Right cardiac atrium (tissue), 5 donors: Measurements from ENCODE around the gene PELO. TPM values are rescaled to one million over a fixed set of nuclear protein-coding genes. Genes with fewer than 3 reads are reported as not detected.

Experiments
- ATAC-seq, 2 donors: fragments of 200-7000 bp; cut with Tn5 transposase; one replicate each; pipeline versions ENCODE4 v1.8.0 to v1.9.1; 2020; ENCODE audit warnings: moderate library complexity in 2 of 2, mild to moderate bottlenecking in 1 of 2
- DNase-seq, 3 donors: peaks; one replicate each; pipeline ENCODE4 v3.0.0-alpha.2; 2020
- H3K27ac ChIP-seq: one replicate; pipeline ENCODE4 v1.5.1; 2013; ENCODE audit warnings: mild to moderate bottlenecking, low read length, control low read depth, moderate library complexity
- H3K27me3 ChIP-seq: one replicate; pipeline ENCODE4 v1.6.1; 2013; ENCODE audit not compliant: control insufficient read depth, insufficient read depth
- H3K4me1 ChIP-seq: one replicate; pipeline ENCODE4 v1.6.1; 2013; ENCODE audit warnings: low read length; ENCODE audit not compliant: control insufficient read depth, insufficient read depth
- H3K4me3 ChIP-seq: one replicate; pipeline ENCODE4 v1.5.1; 2013; ENCODE audit warnings: low read length, control low read depth
- H3K9me3 ChIP-seq: one replicate; pipeline ENCODE4 v1.6.1; 2013; ENCODE audit warnings: low read length; ENCODE audit not compliant: control insufficient read depth
- WGBS: extraction: QIAGEN DNeasy Blood & Tissue Kit; methylation state at CpG from one replicate; pipeline ENCODE4 v1.1.7; 2013; 5-methylcytosine and 5-hydroxymethylcytosine counted together
- intact Hi-C, 4 donors: fragments of 100-400 bp; cut with DNase I; formaldehyde crosslinking; loops; one replicate each; pipeline versions ENCODE4 v1.11.0 to v1.14.0; 2022 to 2023
- polyA plus RNA-seq: library from polyadenylated mRNA; stranded (reverse); fragments of 200-250 nt; gene quantifications from one replicate; pipeline ENCODE4 v1.2.3, GENCODE V29; 2013
- total RNA-seq, 4 donors: library from RNA; stranded (reverse); fragmentation: NEBNext Ultra II Directional; extraction: Animal tissue kit (Norgen Biotek cat#: 25700); gene quantifications; one replicate each; pipeline ENCODE4 v1.2.1, GENCODE V29; 2021
- donor health status: healthy with polysubstance abuse.
- donor health status: DM: no; HTN: yes; CAD: no.
- donor health status: DM: no; HTN: no; CAD: no.
- donor health status: DM: no; HTN: yes; CAD: no; lungs with severe emphysema.
- donor health status: DM: yes; HTN: yes; CAD: no.

Gene PELO
- total and polyA plus RNA-seq, 5 donors: 7.9 to 24.3 (median 19.9) TPM

DNA sequence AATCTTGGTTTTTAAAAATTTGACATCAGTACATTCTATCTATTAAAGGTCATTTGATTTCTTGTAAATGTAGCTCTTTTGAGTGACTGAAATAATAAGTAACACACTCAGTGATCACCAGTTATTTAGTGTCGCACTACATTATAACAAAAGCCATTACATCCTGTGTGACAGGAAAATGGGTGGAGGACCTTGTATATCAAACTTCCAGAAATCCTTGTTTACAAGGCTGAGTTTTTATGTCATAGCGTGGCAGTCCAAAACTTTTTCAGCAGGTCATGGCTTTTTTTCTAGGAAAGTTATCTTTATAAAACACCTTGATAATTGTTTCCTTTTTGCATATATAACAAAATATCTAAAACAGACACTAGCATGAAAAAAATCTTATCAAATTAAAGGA lies 14.4 kb upstream of the PELO start:
- no peaks in the 10 kb centered on the region for H3K27me3 ChIP-seq
- H3K9me3 ChIP-seq: no peaks in the 10 kb centered on the region
- intact Hi-C loops: no loop called here
- H3K4me3 ChIP-seq: no peak overlapping the region
- H3K27ac ChIP-seq: no peak overlapping the region
- no peaks in the 10 kb centered on the region for H3K4me1 ChIP-seq
- no peak for DNase-seq
- 66% methylated on average over 2 of the region's 2 CpGs for WGBS
- no peak for ATAC-seq

DNA sequence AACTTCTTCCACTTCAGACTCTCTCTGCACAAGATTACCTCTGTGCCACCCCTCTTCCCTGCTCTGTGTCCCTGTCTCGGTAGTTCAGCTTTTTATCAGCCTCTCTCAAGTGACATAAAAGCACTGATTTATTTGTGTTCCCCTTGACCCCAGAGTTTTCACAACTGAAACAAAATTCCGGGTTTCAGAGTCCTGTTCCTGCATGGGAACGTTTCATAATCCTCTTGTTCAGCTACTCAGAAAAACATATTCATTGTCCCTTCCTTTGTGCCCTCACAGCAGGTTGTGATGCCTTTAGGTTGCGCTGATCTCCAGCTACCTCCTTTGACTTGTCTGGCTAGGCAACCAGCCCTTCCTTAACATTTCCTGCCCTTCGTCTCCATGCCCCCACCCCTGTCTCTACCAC lies 13.7 kb upstream of the PELO start:
- DNase-seq: no peak
- H3K27ac ChIP-seq: peak overlapping the region; percentile 51
- ATAC-seq: no peak
- no peaks in the 10 kb centered on the region for H3K27me3 ChIP-seq
- 40% methylated on average over 5 of the region's 5 CpGs for WGBS
- intact Hi-C loops: no loop called here
- H3K9me3 ChIP-seq: no peaks in the 10 kb centered on the region
- no peaks in the 10 kb centered on the region for H3K4me1 ChIP-seq
- H3K4me3 ChIP-seq: no peak overlapping the region

DNA sequence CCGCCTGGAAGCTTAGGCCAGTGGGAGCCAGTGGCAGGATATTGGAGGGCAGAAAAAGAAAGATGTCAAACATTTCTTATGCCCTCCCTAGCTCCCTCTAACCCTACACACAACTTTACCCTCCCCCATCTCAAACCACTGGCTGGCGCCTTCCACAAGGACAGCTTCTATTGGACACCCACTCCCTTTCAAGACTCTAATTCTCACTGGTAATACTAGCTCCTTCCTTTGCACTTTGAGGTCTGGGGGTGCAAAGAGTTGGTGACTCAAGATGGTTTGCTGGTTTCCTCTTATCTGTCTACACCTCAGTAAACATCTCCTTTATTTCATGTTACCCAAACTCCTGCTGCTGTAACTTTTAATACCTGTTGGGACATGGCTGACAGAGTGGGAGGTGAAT lies 11.6 kb upstream of the PELO start:
- Histone ChIP-seq H3K27ac (peak overlapping the region; percentile 17), H3K4me3 (no peak overlapping the region), H3K27me3 (no peaks in the 10 kb centered on the region), H3K9me3 (no peaks in the 10 kb centered on the region), H3K4me1 (no peaks in the 10 kb centered on the region)
- no peak for ATAC-seq
- no peak for DNase-seq
- intact Hi-C loops: no loop called here
- 98% methylated on average over 2 of the region's 2 CpGs for WGBS

DNA sequence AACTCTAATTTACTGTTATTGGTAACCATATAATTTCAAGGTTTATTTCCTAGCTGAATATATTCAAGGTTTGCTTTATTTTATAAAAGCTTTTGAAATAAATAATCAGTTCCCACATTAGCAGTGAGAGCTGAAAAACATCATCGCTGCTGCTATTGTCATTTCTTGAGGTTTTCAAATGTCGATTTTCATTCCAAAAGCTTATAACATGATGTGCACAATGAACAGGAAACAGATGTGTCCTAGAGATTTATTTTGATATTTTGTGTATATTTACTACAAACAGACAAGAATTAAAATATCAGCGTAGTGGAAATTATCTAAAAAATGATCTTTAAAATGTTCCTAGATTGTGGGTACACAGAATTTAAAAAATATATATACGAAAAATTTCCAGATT lies 10.5 kb upstream of the PELO start:
- H3K4me3 ChIP-seq: no peak overlapping the region
- intact Hi-C loops: no loop called here
- H3K4me1 ChIP-seq: no peaks in the 10 kb centered on the region
- no peak for ATAC-seq
- no peaks in the 10 kb centered on the region for H3K9me3 ChIP-seq
- no peak overlapping the region for H3K27ac ChIP-seq
- H3K27me3 ChIP-seq: no peaks in the 10 kb centered on the region
- 68% methylated on average over 4 of the region's 4 CpGs for WGBS
- DNase-seq: no peak

DNA sequence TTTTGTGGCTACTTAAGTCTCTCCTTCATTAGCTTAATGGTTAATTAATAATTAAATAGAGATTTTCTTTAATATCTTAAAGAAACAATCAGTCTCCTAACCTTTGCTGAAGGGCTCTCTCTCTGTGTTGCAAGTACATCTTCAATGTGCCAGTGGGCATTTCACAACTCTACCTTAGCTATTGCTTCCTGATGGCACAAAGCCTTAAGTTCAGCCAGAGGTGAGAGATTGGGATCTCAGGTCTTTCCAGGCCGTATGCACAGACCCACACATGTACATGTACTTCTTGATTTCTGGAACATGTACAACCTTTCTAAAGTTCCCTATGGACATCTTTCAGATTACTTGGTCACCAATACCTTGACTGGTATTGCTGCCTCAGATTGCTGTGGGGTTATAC lies 8.9 kb upstream of the PELO start:
- H3K9me3 ChIP-seq: no peaks in the 10 kb centered on the region
- H3K27me3 ChIP-seq: no peaks in the 10 kb centered on the region
- H3K4me3 ChIP-seq: no peak overlapping the region
- no peaks in the 10 kb centered on the region for H3K4me1 ChIP-seq
- ATAC-seq (no peak), DNase-seq (no peak)
- WGBS: 61% methylated on average over 1 of the region's 1 CpG
- intact Hi-C loops: no loop called here
- H3K27ac ChIP-seq: no peak overlapping the region

DNA sequence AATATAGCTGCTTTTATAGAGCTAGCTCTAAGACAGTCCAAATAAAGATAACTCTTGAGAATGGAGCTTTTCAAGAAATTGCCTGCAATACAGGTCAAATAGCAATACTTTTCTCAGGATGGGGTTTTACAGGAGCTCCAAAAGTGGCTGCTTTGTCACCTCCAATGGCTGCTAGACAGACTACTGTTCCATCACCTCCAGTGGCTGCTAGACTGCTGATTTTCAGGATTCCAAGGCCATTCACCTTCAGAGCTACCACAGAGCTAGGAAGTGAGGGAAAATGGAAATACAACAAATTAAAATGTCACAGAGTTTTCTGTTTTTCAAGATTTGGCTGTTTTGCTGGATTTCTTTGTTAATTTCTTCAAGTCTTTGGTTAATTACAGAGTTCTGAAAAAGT lies 8.5 kb upstream of the PELO start:
- H3K27ac ChIP-seq: no peak overlapping the region
- no peak overlapping the region for H3K4me3 ChIP-seq
- no peaks in the 10 kb centered on the region for H3K4me1 ChIP-seq
- ATAC-seq (no peak), DNase-seq (no peak)
- no peaks in the 10 kb centered on the region for H3K27me3 ChIP-seq
- no peaks in the 10 kb centered on the region for H3K9me3 ChIP-seq
- intact Hi-C loops: no loop called here

DNA sequence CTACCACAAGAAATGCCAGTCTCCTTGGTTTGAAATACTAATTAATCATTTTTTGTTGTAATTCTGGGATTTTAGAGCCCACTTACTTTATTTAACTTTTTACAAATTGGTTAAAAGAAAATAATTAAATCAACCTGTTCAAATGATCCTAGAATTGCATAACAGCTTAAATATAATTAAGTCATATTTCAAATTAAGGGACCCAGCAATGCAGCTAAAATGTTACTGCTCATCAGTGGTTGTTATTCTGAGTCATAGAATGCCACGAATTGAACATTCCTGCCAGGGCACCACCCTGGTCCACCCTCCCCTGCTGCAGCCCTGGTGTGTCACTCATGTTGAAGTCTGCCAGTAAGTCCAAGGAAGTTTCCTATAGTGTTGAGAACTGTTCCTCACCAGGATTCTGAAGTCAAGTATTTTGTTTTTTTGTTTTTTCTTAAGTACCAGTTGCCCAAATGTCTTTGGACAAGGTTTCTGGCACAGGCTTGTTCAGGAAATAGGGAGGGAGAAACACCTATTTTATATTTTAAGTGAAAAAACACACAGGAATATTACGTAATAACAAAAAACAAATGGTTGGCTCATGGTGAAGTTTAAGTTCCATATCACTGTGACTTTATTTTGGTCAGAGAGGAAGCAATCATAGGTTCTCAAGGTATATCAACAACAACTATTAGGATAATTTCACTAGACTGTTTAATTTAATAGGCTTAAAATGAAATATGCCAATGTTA lies 4.3 kb upstream of the PELO start:
- H3K27ac ChIP-seq: no peak overlapping the region
- peak in 1 of 2 donors; percentile 49 for ATAC-seq
- WGBS: 62% methylated on average over 2 of the region's 2 CpGs

DNA sequence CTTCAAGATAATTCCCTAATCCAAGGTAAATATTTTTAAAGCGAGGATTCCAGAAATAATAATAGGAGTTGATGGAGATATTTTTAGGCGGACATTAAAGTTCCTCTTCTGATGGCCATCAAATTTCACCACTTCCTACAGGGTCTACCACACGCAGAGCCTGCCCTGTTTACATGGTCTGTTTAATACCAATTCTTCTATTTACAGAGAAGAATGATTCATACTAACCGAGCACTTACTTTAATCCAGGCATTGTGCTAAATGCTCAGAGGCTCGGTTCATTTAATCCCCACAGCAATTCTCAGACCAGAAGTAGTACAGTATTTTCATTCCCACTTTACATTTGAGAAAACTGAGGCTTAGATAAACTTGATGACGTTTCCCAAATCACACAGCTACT lies 3.0 kb upstream of the PELO start:
- H3K27ac ChIP-seq: no peak overlapping the region
- DNase-seq: no peak
- no peaks in the 10 kb centered on the region for H3K9me3 ChIP-seq
- intact Hi-C loops: loop anchor here in 3 of 4 donors (5.0 kb wide), 2 partner anchors 92 to 133 kb away; no protein-coding TSS in a partner anchor
- H3K27me3 ChIP-seq: no peaks in the 10 kb centered on the region
- no peak for ATAC-seq
- WGBS: 67% methylated on average over 6 of the region's 6 CpGs
- H3K4me1 ChIP-seq: no peaks in the 10 kb centered on the region
- no peak overlapping the region for H3K4me3 ChIP-seq

More for the DNA sequence above, 4.3 kb upstream of the PELO start:
- Histone ChIP-seq H3K4me3 (no peak overlapping the region), H3K9me3 (no peaks in the 10 kb centered on the region), H3K4me1 (no peaks in the 10 kb centered on the region), H3K27me3 (no peaks in the 10 kb centered on the region)
- intact Hi-C loops: no loop called here
- peak in 2 of 3 donors; percentile 34 to 55 for DNase-seq

DNA sequence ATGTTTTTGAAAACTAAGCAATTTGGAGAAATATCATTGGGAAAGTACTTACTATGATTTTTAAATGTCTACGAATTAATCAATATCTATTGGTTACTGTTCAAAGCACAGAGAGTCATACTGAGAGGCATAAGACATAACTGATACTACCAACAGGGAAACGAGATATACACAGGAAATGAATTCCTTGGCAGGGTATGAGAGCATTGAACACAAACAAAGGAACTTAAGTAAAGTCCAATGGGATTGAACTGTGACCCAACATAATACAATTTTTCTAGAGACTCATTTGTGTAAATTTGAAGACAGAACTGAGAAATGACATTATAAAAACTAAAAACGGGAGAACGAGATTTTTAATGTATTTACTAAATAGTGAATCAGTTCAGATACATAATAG lies 1.3 kb upstream of the PELO start:
- no peaks in the 10 kb centered on the region for H3K9me3 ChIP-seq
- H3K27me3 ChIP-seq: no peaks in the 10 kb centered on the region
- DNase-seq: no peak
- H3K4me3 ChIP-seq: no peak overlapping the region
- 36% methylated on average over 4 of the region's 4 CpGs for WGBS
- no peak for ATAC-seq
- H3K4me1 ChIP-seq: no peaks in the 10 kb centered on the region
- intact Hi-C loops: loop anchor here in 3 of 4 donors (5.0 kb wide), 2 partner anchors 94 to 131 kb away; no protein-coding TSS in a partner anchor
- no peak overlapping the region for H3K27ac ChIP-seq

DNA sequence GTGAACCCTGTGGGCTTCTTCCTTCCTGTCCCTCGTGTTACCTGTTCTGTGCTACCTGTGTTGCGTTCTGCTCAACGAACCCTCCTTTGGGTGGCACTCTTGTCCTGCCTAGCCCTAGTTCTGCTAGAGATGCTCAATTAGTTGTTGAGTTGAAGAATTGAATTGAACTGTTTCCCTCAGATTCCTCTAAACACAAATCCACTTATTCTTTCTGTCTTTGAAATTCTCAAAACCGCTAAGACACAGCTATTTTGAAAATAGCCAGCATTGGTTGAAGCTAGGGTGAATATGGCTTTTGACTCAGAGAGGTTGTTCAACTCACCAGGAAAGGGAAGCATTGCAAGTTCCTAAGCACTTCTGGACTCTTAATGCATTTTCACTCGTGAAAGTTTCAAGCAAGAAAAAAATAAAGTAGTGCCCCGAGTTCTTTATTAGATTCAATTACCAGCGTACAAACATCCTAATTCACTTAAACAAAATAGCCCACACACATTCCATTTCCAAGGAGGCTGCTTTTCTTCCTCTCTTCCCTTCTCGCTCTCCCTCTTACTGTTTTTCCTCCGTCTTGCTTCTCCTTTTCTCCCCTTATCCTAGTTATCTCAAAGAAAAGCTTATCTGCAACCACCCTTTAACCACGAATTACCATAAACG lies 642 bp upstream of the PELO start:
- DNase-seq (peak in 1 of 3 donors; percentile 21), ATAC-seq (peak in 1 of 2 donors; percentile 47)
- Histone ChIP-seq H3K4me3 (peak overlapping the region; percentile 65), H3K27me3 (no peaks in the 10 kb centered on the region), H3K27ac (peak overlapping the region; percentile 87), H3K9me3 (no peaks in the 10 kb centered on the region), H3K4me1 (no peaks in the 10 kb centered on the region)
- 4% methylated on average over 11 of the region's 11 CpGs for WGBS
- intact Hi-C loops: loop anchor here in 3 of 4 donors (5.0 kb wide), 2 partner anchors 95 to 130 kb away; no protein-coding TSS in a partner anchor

DNA sequence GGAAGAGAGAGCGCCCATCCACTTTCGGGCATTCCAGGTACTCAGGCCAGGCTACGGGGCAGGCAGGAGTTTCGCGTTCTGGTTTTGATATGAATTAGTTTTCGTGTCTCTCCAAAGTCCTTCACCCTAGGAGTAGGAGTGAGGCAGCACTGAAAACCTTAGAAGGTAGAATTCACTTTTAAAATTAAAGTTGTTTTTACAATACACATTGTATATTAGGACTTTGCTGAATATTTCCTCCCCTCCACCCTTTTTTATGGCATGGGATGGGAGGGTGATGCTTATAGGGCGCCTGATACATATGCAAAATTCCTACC lies 747 bp downstream of the PELO start:
- Histone ChIP-seq H3K27ac (peak overlapping the region; percentile 81), H3K9me3 (no peaks in the 10 kb centered on the region), H3K4me3 (peak overlapping the region; percentile 65), H3K4me1 (no peaks in the 10 kb centered on the region), H3K27me3 (no peaks in the 10 kb centered on the region)
- ATAC-seq (no peak), DNase-seq (no peak)
- WGBS: 7% methylated on average over 7 of the region's 7 CpGs
- intact Hi-C loops: loop anchor here in 3 of 4 donors (5.0 kb wide), 2 partner anchors 96 to 129 kb away; no protein-coding TSS in a partner anchor
